GM06990 (cell line): ENCODE data around the gene PYGB.

Experiments used
- DNase-seq: peaks from one replicate; pipeline ENCODE4 v3.0.0-alpha.2; 2011; ENCODE audit not compliant: insufficient read length; ENCODE audit errors: extremely low read depth
- H3K27me3 ChIP-seq: replicated peaks from 2 replicates; pipeline ENCODE4 v1.6.0; 2011; ENCODE audit warnings: low read length; ENCODE audit not compliant: control insufficient read depth, insufficient read depth
- H3K36me3 ChIP-seq: 2 replicates; pipeline ENCODE4 v1.5.1; 2011; ENCODE audit warnings: low read length; ENCODE audit not compliant: control insufficient read depth, insufficient read depth
- H3K4me3 ChIP-seq: replicated peaks from 2 replicates; pipeline ENCODE4 v1.5.1; 2011; ENCODE audit warnings: low read depth, mild to moderate bottlenecking, control low read depth, low read length
- TF ChIP-seq, protein P1 (sequence below): IDR thresholded peaks from 2 replicates; pipeline ENCODE4 v1.5.1; 2011; ENCODE audit warnings: low read length, control low read depth, mild to moderate bottlenecking, inconsistent platforms; ENCODE audit not compliant: insufficient read depth, poor library complexity, severe bottlenecking

Gene PYGB

GRCh38 chr20:25340380-25340779 lies 92.5 kb downstream of the PYGB start:
- Histone ChIP-seq H3K36me3 (no peaks in the 10 kb centered on the region; the same call in none of the 2 replicates), H3K4me3 (no peak overlapping the region), H3K27me3 (no peaks in the 10 kb centered on the region)
- TF ChIP-seq, protein P1, sequence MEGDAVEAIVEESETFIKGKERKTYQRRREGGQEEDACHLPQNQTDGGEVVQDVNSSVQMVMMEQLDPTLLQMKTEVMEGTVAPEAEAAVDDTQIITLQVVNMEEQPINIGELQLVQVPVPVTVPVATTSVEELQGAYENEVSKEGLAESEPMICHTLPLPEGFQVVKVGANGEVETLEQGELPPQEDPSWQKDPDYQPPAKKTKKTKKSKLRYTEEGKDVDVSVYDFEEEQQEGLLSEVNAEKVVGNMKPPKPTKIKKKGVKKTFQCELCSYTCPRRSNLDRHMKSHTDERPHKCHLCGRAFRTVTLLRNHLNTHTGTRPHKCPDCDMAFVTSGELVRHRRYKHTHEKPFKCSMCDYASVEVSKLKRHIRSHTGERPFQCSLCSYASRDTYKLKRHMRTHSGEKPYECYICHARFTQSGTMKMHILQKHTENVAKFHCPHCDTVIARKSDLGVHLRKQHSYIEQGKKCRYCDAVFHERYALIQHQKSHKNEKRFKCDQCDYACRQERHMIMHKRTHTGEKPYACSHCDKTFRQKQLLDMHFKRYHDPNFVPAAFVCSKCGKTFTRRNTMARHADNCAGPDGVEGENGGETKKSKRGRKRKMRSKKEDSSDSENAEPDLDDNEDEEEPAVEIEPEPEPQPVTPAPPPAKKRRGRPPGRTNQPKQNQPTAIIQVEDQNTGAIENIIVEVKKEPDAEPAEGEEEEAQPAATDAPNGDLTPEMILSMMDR: no peak
- no peak for DNase-seq

- no peaks in the 10 kb centered on the region for H3K27me3 ChIP-seq
- TF ChIP-seq, protein P1: no peak
- DNase-seq: no peak
- H3K4me3 ChIP-seq: no peak overlapping the region
- no peaks in the 10 kb centered on the region; the same call in 1 of the 2 replicates for H3K36me3 ChIP-seq
These were observed 94.1 kb downstream of the PYGB start for GRCh38 chr20:25341716-25342680.

- H3K36me3 ChIP-seq: no peaks in the 10 kb centered on the region
- no peak for DNase-seq
- no peak overlapping the region for H3K4me3 ChIP-seq
- H3K27me3 ChIP-seq: no peaks in the 10 kb centered on the region
- TF ChIP-seq, protein P1: no peak
These were observed 96.7 kb downstream of the PYGB start for GRCh38 chr20:25344634-25345033.

DNA sequence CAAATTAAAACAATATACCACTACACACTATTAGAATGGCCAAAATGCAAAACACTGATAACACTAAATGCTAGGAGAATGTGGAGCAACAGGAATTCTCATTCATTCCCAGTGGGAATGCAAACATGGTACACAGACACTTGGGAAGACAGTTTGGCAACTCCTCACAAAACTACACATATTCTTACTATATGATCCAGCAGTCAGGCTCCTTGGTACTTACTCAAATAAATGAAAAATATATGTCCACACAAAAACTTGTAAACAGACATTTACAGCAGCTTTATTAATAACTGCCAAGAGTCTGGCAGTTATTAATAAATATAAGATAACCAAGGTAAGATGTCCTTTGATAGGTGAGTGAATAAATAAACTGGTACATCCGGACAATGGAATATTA lies 97.8 kb downstream of the PYGB start:
- TF ChIP-seq, protein P1: no peak
- no peak for DNase-seq
- H3K36me3 ChIP-seq: no peaks in the 10 kb centered on the region
- no peaks in the 10 kb centered on the region for H3K27me3 ChIP-seq
- H3K4me3 ChIP-seq: no peak overlapping the region

DNA sequence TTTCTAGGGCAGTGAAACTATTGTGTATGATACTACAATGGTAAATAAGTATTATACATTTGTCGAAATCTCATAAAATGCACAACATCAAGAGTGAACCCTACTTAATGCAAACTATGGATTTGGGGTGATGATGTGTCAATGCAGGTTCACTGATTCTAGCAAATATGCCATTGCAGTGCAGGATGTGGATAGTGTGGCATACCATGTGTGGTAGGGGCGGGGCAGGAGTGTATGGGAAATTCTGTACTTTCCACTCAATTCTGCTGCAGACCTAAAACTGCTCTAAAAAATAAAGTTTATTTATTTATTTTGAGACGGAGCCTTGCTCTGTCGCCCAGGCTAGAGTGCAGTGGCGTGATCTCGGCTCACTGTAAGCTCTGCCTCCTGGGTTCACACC lies 98.5 kb downstream of the PYGB start:
- TF ChIP-seq, protein P1: no peak
- Histone ChIP-seq H3K36me3 (no peaks in the 10 kb centered on the region), H3K4me3 (no peak overlapping the region), H3K27me3 (no peaks in the 10 kb centered on the region)
- no peak for DNase-seq
